Measurements from ENCODE around the gene INSYN1.
"Not testable (repeated sequence)": the region's sequence is repeated elsewhere in the genome, so short reads cannot be mapped to it uniquely, and the experiment has no call there.

DNA sequence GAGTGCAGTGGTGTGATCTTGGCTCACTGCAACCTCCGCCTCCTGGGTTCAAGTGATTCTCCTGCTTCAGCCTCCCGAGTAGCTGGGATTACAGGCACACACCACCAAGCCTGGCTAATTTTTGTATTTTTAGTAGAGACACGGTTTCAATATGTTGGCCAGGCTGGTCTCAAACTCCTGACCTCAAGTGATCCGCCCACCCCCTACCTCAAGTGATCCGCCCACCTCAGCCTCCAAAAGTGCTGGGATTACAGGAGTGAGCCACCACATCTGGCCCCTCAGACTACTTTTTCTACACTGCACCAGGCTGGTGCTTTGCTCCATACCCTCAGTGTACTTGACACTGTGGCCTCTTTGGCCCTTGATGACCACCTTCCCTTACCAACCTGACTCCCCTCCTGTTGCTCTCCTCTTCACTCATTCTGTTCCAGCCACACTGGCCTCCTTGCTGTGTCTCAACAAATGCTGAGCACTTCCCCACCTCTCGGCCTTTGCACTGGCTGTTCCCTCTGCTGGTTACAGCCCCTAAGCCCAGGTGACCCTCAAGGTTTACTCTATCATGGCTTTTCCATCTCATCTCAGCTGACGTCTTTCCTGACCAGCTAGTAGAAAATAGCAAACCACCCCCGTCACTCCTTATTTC is 39.9 kb upstream of the INSYN1 start:
- TF ChIP-seq EZH2 (IDR thresholded peaks at IDR 0.05; ENCODE audit: insufficient read depth, poor library complexity, severe bottlenecking); EZH2phosphoT487 (IDR thresholded peaks at IDR 0.05; ENCODE audit: insufficient read depth, low read depth): not testable (repeated sequence)
